ENCODE measurements around the gene OSTM1.
"Not testable (repeated sequence)": the region's sequence is repeated elsewhere in the genome, so short reads cannot be mapped to it uniquely, and the experiment has no call there.

Gene OSTM1

GRCh38 chr6:108013787-108014439, 60.6 kb downstream of the OSTM1 start:
- DNase-seq, result no peak

GRCh38 chr6:108009894-108010293, 64.6 kb downstream of the OSTM1 start:
- DNase-seq, result no peak

GRCh38 chr6:108009258-108009657, 65.3 kb downstream of the OSTM1 start:
- DNase-seq, result not testable (repeated sequence)

GRCh38 chr6:108008363-108008762, 66.2 kb downstream of the OSTM1 start:
- DNase-seq, result no peak

- no peak for DNase-seq
These were observed 68.6 kb downstream of the OSTM1 start for GRCh38 chr6:108005961-108006360.

GRCh38 chr6:108004861-108005260, 69.7 kb downstream of the OSTM1 start:
- DNase-seq, result no peak

- DNase-seq, result no peak
These were observed 71.9 kb downstream of the OSTM1 start for GRCh38 chr6:108002365-108003221.

GRCh38 chr6:108001696-108002231, 72.8 kb downstream of the OSTM1 start:
- no peak for DNase-seq

- DNase-seq, result not testable (repeated sequence)
These were observed 74.3 kb downstream of the OSTM1 start for GRCh38 chr6:108000259-108000658.

- no peak for DNase-seq
These were observed 75.2 kb downstream of the OSTM1 start for GRCh38 chr6:107999341-107999740.

GRCh38 chr6:107991772-107992550, 82.6 kb downstream of the OSTM1 start:
- DNase-seq, result no peak

Measured in CD4-positive, alpha-beta T cell treated with Interferon alpha-2 for 1 hour (primary cell).